HG02623 (cell line): Measurements from ENCODE around the gene PSEN2.

Experiments
- ATAC-seq: cut with Tn5 transposase; IDR thresholded peaks from one replicate; pipeline ENCODE4 v1.9.1; 2021; ENCODE audit warnings: moderate library complexity; ENCODE audit not compliant: unreplicated experiment

Gene PSEN2

GRCh38 chr1:226884966-226885820 lies 14.8 kb downstream of the PSEN2 start:
- no peak for ATAC-seq

- ATAC-seq = no peak
These were observed 15.9 kb downstream of the PSEN2 start for GRCh38 chr1:226886122-226886901.

GRCh38 chr1:226887006-226887405 lies 16.6 kb downstream of the PSEN2 start:
- ATAC-seq = no peak

GRCh38 chr1:226888021-226888420 lies 17.6 kb downstream of the PSEN2 start:
- no peak for ATAC-seq

- ATAC-seq = no peak
These were observed 18.4 kb downstream of the PSEN2 start for GRCh38 chr1:226888816-226889215.

GRCh38 chr1:226889616-226890330 lies 19.4 kb downstream of the PSEN2 start:
- no peak for ATAC-seq

GRCh38 chr1:226890331-226891108 lies 20.1 kb downstream of the PSEN2 start:
- ATAC-seq = no peak

- ATAC-seq = no peak
These were observed 20.9 kb downstream of the PSEN2 start for GRCh38 chr1:226891346-226891745.

- ATAC-seq = no peak
These were observed 21.6 kb downstream of the PSEN2 start for GRCh38 chr1:226891846-226892523.

GRCh38 chr1:226892524-226892875 lies 22.1 kb downstream of the PSEN2 start:
- ATAC-seq = no peak

- no peak for ATAC-seq
These were observed 23.5 kb downstream of the PSEN2 start for GRCh38 chr1:226893936-226894335.

- ATAC-seq = no peak
These were observed 24.4 kb downstream of the PSEN2 start for GRCh38 chr1:226894826-226895225.

- ATAC-seq = no peak
These were observed 25.2 kb downstream of the PSEN2 start for GRCh38 chr1:226895644-226896043.

- no peak for ATAC-seq
These were observed 27.8 kb downstream of the PSEN2 start for GRCh38 chr1:226898246-226898645.

- no peak for ATAC-seq
These were observed 31.0 kb downstream of the PSEN2 start for GRCh38 chr1:226901421-226901820.

GRCh38 chr1:226902601-226903000 lies 32.2 kb downstream of the PSEN2 start:
- ATAC-seq = no peak

GRCh38 chr1:226903819-226904716 lies 33.7 kb downstream of the PSEN2 start:
- no peak for ATAC-seq

- no peak for ATAC-seq
These were observed 34.4 kb downstream of the PSEN2 start for GRCh38 chr1:226904772-226905171.

GRCh38 chr1:226908419-226908818 lies 38.0 kb downstream of the PSEN2 start:
- ATAC-seq = no peak
